Hippocampal formation (tissue), 2 donors: ENCODE measurements around the gene JAKMIP1.

ENCODE experiments used
- DNase-seq, 2 donors: peaks; one replicate each; lab custom pipeline; 2025; lab: John Stamatoyannopoulos, UW

JAKMIP1 gene

DNA sequence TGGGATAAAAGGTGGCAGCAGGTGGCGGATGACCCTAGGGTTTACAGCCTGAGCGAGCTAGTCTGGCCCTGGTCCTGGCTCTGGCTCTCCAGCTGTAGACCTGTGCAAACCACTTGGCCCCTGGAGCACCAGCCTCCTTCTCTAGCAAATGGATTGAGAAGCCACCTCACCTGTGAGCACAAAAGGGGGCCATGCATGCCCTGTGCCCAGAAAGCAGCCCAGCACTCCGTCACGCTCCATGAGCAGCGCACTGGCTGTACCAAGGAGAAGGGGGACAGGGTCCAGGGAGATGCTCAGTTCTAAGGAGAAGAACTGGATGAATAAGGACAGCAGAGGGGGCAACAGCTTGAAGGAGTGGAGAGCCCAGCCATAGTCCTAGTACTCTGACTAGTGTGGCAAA, 135.2 kb downstream of the JAKMIP1 start:
- DNase-seq, result no peak

DNA sequence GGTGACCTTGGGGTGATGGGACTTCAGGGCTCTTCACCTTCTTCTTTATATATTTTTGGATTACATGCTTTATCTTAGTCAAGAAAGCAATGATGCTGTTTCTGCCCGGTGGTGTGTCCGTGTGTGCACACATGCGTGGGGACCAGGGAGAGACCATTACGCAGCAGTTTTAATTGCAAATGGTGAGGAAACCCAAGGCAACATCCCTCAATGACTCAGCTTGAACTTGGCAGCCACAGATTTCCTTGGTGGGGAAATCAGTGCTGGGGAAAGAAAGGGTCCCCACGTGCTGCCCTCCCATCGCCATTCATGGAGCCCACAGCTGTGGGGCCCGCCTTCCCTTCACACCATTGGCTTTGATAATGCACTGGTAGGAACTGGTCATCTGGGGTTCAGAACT, 136.0 kb downstream of the JAKMIP1 start:
- no peak for DNase-seq

DNA sequence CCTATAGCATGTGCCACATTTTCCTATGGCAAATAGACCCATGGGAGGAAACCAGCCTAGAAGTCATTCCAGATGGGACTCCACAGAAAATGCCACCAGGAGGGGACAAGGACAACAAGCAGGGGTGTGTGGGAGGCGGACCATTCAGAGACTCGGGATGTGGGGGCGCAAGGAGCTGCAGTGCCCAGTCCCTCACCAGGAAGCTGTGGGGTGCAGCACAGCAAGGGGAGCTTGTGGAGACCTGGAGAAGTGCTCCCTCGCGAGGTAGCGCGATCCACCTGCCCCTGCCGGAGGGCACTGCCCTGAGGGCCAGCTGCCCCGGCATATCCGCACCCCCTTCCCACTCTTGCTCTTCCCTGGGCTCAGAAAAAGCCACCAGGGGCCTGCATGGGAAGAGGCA, 136.7 kb downstream of the JAKMIP1 start:
- DNase-seq, result no peak

DNA sequence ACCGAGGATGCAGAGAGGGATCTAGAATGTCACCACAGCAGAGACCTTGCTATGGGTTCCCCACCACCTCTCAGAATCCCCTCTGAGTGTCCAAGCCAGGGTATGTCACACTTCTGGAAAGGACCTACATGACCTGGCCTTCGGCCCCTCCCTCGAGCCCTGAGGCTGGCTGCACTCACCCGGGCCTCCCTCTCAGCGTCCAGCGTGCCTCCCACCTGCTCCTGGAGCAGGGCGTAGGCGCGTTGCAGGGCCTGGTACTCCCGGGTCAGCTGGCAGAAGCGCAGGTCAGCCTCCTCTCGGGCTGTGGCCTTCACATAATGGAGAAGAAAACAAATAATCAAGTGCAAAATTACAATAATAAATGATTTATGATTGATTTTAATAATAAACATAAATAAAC, 138.2 kb downstream of the JAKMIP1 start:
- DNase-seq, result no peak

DNA sequence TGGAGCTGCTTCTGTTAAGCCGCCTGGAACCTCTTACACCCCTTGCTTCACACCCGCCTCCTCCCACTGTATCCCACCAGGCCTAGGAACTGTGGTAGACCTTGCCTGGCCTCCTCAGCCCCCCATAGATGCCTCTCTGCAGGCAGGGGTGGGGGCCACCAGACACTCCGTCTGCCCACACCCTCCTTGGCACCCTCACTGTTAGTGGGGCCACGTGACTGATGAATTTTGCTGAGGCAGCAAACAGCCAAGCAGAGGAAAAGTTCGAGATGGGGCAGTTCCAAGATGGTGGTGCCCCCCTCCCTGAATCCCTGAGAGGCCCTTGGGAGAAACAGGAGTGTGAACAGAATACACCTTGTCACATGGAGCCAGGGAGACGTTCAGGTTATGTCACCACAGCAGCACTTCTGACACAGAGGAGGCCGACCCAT, 141.0 kb downstream of the JAKMIP1 start:
- DNase-seq, result no peak

DNA sequence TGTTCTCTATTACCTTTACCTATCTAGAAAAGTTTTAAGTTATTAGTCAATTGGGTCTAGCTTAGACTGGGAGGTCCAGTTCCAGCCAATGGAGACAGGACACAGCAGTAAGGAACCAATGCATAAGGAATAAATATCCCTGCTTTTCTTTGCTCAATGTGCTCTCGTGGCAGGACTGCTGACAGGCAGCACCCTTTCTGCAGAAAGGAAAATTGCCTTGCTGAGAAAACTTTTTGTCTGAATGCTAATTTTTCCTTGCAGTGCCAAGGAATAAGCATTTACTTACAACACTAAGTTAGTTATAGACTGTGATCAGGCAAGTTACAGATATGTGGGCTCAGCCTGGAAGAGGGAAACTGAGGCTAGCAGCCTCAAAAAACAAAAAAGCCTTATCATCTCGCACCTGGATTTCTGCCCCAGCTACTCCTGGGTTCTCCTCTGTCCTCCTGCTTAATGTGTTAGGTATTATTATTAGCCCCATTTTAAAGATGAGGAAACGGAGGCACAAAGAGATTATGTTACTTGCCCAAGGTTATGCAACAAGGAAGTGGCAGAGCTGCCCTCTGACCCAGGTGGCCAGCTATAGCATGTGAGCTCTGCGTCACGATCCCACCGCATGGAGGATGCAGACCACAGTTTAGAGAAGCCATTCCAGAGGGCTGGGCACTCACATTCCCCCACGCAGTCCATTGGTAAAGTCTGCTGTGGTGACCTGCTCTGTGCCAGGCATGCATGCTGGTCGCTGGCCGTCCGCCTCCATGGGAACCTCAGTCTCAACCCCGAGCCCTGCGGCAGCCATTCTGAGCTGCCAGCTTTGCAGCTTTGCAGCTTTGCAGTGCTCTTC, 141.6 kb downstream of the JAKMIP1 start:
- no peak for DNase-seq

DNA sequence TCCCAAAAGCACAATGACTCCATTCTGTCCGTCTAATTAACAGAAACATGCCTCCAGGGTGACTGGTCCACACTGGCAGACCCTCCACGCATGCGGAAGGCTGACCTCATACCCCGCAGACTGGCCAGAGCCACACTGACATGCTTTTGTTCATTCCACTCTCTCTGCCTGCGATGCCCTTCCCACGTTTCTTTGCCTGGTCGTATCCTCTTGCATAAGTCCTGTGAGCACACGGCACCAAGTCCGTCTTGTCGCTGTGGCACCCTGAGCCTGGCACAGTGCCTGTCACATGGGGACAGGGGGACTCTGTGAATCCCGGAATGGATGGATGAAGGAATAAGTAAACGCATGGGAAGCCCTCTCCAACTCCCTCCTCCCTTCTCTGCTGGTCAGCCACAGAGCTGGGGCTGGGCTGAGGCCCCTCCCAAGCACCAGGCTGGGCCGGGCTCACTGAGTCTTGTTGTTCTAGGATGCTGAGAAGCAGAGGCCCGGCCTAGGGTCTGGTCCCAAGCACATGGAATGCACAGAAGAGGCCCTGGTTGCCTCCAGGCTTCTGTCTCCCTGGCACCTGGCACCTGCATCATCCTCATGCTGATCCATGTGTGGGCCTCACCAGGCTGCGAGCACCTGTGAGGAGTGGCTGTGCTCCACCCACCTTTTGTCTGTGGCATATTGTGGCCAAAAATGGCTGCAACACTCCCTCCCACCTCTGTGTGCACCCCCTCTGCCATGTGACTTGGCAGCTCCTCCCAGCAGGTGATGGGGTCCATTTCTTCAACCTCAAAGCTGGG, 143.2 kb downstream of the JAKMIP1 start:
- DNase-seq, result no peak

DNA sequence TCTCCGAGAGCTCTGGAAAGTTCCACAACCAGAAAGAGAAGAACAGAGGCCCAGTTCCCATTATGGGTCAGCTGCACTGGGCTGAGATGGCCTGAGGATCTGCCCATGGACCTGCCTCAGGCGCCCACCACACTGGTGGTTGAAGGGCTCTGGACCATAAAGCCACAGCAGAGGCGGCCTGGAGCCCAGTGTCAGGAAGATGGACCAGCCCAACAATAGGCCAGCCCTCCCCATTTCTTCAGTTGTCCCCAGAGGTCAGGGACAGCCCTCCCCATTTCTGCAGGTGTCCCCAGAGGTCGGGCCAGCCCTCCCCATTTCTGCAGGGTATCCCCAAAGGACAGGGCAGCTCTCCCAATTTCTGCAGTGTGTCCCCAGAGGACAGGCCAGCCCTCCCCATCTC, 144.9 kb downstream of the JAKMIP1 start:
- DNase-seq, result no peak

DNA sequence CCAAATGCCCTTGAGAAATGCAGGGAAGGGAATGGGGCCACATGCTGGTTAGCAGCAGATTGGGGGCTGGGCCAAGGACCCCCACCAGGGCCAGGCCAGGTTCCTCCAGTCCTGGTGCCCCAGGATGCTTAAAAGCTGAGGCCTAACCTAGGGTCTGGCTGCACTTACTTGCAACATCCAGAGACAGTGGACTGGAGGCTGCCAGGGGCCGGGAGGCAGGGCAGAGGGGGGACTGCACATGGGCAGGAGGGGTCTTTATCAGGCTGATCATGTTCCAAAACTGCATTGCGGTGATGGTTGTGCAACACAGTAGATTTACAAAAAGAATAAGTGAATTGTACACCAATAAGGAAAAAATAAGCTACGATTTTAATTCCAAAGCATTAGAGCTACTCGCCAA, 145.3 kb downstream of the JAKMIP1 start:
- no peak for DNase-seq

DNA sequence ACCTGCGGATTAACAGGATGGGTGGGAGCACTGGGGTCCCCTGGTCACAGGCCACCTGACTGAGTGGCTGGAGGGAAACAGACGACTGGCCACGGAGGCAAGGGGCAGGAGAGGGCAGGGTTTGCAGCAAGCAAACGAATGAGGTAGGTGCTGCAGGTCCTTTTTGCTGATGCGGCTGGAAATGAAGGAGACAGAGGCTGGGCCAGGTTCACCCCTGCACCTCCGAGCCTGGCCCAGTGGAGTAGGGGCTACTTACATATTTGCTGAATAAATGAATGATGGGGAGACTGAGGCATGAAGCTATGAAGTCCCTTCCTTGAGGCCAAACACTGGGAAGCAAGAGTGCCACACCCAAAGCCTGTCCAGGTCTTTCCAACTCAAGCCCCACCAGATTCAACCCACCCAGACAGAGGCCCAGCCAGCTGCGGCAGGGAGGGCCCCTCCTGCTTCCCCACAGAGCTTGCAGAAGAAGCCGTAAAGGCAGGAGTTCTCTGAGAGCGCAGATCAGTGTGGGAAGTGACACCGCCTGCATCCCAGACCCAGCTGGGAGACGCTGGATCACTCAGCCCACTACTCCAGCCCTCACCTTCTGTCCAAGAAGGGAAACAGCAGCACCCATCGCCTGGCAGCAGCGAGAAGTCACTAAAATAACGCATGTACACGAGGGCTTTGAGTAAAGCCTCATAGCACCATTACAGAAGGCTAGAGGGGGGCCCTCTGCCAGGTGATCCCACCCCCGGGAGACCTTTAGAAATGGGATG, 146.0 kb downstream of the JAKMIP1 start:
- no peak for DNase-seq

DNA sequence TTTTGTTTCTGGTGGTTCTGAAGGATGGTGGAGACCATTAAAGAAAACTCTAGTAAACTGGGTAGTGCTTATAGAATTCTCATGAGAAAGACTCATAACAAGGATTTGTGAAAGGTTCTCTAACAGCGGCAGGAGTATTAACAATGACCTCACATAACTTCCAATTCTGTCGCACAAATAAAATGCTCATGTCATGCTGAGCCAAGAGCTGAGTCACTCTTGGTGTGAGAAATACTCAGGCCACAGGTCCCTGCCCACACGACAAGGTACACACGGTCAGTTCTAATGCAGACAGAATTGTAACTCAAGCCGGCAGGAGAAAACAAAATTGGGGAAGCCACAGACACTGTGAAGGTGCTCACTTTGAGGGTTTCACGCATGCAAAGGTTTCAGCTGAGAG, 147.7 kb downstream of the JAKMIP1 start:
- DNase-seq, result no peak

DNA sequence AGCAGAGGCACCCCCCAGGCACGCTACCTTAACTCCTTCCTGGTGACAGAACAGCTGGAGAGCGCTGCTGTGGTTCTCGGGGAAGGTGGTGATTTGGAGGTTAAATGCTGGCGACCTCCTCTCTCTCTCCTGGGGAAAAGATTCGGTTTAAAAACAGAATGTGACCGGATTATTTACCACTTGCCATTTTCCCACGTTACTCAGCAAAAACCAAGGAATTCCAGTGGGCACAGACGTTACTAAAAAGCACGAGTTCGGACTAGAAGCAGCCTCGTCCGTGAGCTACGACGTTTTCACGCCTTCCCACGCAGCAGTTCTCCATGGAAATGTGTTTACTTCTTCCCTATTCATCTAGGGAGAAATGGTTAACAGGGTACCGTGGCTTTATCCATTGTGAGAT, 149.8 kb downstream of the JAKMIP1 start:
- DNase-seq, result no peak

DNA sequence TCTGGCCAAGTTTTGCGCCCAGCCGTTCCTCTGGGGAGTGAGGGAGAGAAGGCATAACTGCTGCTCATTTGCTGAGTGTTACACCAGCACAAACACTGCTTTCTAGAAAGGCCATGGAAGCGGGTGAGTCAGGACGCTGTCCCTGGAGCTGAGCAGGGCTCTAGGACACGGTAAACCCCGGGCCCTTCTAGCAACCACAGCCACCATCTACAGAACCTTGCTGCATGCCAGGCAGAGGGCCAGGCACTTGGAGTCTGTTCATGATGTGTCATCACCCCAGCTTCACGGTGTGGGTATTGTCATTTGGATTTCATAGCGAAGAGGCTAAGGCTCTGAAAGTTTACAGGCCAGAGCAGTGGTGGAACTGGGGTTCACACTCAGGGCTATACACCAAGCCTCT, 150.4 kb downstream of the JAKMIP1 start:
- DNase-seq, result no peak

DNA sequence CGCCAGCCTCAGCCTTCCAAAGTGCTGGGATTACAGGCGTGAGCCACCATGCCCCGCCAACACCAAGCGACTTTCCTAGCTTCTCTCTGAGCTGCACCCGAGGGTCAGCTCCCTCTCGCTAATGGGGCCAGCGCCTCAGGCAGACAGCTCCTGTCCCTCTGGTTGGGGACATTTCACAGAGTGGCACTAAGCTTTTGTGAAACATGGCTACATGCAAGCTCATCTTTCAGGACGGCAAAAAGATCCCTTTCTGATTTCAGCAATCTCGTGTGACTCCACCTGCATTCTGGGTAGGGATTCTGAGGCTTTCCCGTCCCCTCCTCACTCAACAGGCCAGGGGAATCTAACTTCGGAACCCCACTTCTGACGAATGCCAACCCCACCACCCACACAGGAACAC, 151.1 kb downstream of the JAKMIP1 start:
- DNase-seq, result no peak

DNA sequence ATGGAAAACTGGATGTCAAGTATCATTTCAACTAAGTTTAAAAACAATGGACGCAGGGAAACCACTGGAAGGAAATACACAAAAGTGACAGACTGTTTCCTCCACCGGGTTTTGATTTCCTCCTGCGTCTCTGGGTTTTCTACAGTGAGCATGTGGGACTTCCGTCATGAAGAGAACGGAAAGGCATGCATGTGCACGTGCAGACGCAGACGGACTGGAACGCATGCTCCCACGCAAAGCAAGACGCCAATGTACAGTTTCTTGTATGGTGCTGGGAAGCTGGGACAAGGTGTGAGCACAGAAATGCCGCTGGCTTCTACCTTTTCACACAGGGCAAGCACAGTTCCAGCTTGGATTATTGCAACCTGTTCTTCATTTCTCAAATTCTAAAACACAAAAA, 151.8 kb downstream of the JAKMIP1 start:
- DNase-seq, result no peak

DNA sequence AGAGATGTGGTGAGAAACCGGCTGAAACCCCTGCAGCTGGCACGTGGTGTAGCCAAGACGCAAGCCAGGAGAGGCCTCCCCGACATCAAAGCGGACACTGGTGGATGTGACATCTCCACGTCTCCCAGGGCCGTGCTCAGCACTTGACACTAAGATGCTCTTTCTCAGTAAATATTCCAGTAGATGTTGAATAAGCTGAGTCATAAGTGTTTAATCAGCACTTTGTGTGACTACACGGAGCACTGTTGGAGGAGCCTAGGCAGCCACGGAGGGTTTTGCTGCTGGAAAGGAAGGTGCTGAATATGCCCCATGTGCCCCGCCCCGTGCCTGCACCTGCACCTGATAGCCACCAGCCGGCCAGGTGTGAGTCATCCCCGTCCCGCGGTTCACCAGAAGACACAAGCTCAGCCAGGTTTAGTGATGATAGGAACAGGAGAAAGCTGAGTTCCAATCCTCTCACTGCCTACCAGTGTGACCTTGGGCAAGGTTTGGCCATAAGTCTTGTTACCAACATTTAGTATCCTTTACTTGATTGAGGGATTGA, 153.1 kb downstream of the JAKMIP1 start:
- no peak for DNase-seq

DNA sequence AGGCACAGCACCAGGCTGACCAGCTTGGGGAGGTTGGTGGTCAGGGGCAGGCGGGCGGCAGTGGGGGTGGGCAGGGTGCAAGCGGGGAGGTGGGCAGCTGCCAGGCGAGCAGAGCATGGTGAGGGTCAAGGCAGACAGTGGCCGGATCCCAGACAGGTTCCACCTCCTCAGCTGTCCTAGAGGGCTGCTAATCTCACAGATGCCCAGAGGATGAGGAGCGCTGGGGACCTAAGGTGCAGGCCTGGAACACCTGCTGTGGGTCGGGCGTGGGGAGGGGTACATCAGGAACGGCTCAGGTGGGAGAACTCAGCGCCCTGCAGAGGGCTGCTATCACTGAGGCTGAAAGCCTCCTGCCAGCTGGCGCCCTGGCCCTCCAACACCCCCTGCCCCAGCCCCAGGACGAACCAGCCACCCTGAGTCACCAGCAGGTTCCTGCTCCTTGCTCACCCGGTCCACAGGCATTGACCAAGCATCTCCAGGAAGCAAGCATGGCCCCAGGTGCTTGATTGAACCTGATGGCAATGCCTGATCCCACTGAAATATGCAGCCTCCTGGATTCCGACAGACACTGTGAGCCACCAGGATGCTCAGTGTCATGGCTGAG, 153.7 kb downstream of the JAKMIP1 start:
- DNase-seq, result no peak

DNA sequence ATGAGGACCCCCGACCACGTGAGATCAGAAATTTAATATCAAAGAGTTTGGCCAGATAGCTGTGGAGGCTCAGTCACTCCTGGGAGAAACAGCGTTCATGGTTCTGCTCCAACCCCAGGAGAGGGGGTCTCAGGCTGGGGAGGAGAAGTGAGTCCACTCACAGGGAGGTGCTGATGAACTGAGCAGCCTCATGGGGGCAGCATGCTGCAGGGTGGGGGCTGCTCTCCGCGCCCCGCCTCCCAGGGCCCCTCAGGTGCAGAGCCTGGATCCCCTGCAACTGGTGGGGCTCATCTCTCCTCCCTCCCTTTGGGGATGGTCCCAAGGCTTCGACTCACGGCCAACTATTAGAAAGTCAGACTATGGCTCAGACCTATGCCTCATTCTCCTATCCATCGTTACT, 155.5 kb downstream of the JAKMIP1 start:
- no peak for DNase-seq

DNA sequence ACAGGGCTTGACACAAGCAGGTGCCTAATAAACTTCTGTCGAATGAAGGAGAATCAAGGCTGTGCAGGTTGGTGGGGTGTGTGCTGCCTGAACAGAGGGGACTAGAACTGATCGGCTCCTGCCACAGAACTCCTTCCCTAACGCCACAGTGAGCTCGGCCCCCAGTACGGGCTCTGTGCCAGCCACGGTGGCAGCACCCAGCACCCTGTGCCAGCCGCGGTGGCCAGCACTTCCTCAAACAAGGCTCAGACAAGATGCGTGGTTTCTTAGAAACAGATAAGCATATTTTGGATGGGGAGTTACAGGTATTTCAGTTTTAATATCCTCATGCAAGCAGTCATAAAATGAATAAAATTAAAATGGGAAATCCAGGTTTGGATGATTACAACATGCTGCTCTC, 156.1 kb downstream of the JAKMIP1 start:
- DNase-seq, result no peak

DNA sequence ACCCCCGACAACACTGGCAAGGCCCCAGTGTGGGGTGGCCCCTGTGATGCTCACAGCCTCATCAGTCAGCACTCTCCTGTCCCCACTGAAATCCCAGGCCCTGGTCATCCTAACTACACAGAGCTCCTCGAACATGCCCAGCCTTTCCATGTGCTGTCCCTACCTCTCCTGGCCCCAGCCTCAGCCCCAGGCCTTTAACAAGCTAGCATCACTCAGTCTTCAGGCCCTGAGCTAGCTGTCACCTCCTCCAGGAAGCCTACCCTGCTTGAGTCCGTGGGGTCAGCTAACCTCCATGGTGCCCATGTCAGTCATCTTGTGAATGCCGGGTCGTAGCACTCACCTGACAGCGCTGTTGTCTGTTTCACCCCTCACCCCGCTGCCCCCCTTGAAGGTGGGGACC, 156.5 kb downstream of the JAKMIP1 start:
- no peak for DNase-seq

DNA sequence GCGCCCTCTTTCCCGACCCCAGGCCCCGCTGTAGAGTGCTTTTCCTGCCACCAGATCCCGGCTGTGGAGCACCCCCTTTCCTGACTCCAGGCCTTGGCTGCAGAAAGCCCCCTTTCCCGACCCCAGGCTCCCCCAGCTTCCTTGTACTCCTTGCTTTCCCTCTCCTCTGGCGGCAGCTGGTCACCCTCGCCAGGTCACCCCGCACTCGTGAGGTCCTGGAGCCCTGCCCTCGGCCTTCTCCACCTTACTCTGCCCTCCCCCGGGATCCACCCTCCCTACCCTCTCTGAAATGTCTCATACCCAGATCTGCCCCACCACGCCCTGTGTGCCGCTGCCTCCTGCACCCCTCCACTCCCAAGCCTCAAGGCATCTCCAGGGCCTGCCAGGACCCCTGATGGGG, 157.2 kb downstream of the JAKMIP1 start:
- DNase-seq, result no peak
